ENCODE data around the gene PCBP2. TPM values are rescaled to one million over a fixed set of nuclear protein-coding genes. Genes with fewer than 3 reads are reported as not detected.

PCBP2 gene
- polyA plus RNA-seq, 1 of the 3 experiments (the other 2 are of a cell fraction): 368 TPM

- DNase-seq: no peak
- no peaks in the 10 kb centered on the region for H3F3A ChIP-seq (replicated peaks; ENCODE audit: insufficient read depth)
- H3K9me2 ChIP-seq: no peaks in the 10 kb centered on the region
- no peaks in the 10 kb centered on the region for H3K27me3 ChIP-seq (ENCODE audit: insufficient read depth)
- H3K4me2 ChIP-seq: no peak overlapping the region
- H3K36me3 ChIP-seq (replicated peaks in 1 of 2; ENCODE audit: control insufficient read depth in 1 of 2, insufficient read depth in 2 of 2, low read length in 1 of 2): peaks cover 64% of the 10 kb centered on the region in 2 experiments
- no peaks in the 10 kb centered on the region for H3K9me3 ChIP-seq
- no peak overlapping the region for H3K4me3 ChIP-seq (ENCODE audit: low read depth in 2 of 2, low read length in 1 of 2)
- WGBS (ENCODE audit: low lambda C conversion rate): 94% methylated on average over 12 of the region's 13 CpGs
- no peaks in the 10 kb centered on the region for H3K79me2 ChIP-seq (ENCODE audit: insufficient read depth)
- no peaks in the 10 kb centered on the region for H4K20me1 ChIP-seq (ENCODE audit: insufficient read depth)
- ChIA-PET CTCF (interaction anchor here (1.1 to 4.0 kb wide), 3 partner anchors 27 to 195 kb away, joined by 4 to 19 read pairs (median 6); partner anchors contain the start of gene AAAS), POLR2A (interaction anchor here (1.0 kb wide), 1 partner anchor 16 kb away, joined by 3 read pairs; the partner anchor contains the start of gene TARBP2)
- H3K9ac ChIP-seq: no peak overlapping the region
- H3K4me1 ChIP-seq (ENCODE audit: control insufficient read depth in 1 of 2, insufficient read depth in 2 of 2, low read depth in 1 of 2, low read length in 1 of 2): no peaks in the 10 kb centered on the region
- no peak overlapping the region for H2AFZ ChIP-seq (ENCODE audit: low read depth)
- TF ChIP-seq TEAD4 (IDR thresholded peaks at IDR 0.05; ENCODE audit: borderline replicate concordance, insufficient read depth) (no peak), MXI1 (IDR thresholded peaks at IDR 0.05; ENCODE audit: low read depth, low read length) (no peak), GATA2 (CRISPR knock-in tag; IDR thresholded peaks at IDR 0.05) (no peak), IRF3 (IDR thresholded peaks at IDR 0.05; ENCODE audit: low read depth, low read length) (no peak)
- no peak overlapping the region for H3K27ac ChIP-seq (ENCODE audit: low read depth in 2 of 2, low read length in 1 of 2)
Observed at GRCh38 chr12:53516758-53517455, 65.0 kb downstream of the PCBP2 start.

DNA sequence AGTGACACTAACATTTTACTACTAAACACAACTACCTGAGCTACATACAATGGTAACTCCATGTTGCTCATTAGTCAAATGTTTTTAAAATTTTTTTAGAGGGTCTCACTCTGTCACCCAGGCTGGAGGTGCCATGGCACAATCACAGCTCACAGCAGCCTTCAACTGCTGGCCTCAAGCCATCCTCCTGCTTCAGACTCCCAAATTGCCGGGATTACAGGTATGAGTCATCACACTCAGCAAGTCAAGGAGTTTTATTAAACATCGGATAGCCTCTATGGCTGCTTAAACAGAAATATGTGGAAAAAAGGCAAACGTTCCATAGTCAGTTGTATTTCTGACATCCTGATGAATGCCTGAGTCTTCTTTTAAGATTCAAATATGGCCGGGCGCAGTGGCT lies 66.5 kb downstream of the PCBP2 start:
- H3K9me3 ChIP-seq: no peaks in the 10 kb centered on the region
- H2AFZ ChIP-seq (ENCODE audit: low read depth): no peak overlapping the region
- H3K4me2 ChIP-seq: no peak overlapping the region
- H3K9ac ChIP-seq: no peak overlapping the region
- DNase-seq: no peak
- H3K27ac ChIP-seq (ENCODE audit: low read depth in 2 of 2, low read length in 1 of 2): no peak overlapping the region
- H3K36me3 ChIP-seq (replicated peaks in 1 of 2; ENCODE audit: control insufficient read depth in 1 of 2, insufficient read depth in 2 of 2, low read length in 1 of 2): peaks cover 58 to 74% of the 10 kb centered on the region in 2 experiments
- H3K9me2 ChIP-seq: no peaks in the 10 kb centered on the region
- ChIA-PET CTCF (interaction anchor here (0.9 to 4.0 kb wide), 5 partner anchors 9 to 228 kb away, joined by 3 to 19 read pairs (median 7); partner anchors contain the start of gene TARBP2), POLR2A (no interaction called here)
- H4K20me1 ChIP-seq (ENCODE audit: insufficient read depth): no peaks in the 10 kb centered on the region
- no peaks in the 10 kb centered on the region for H3K4me1 ChIP-seq (ENCODE audit: control insufficient read depth in 1 of 2, insufficient read depth in 2 of 2, low read depth in 1 of 2, low read length in 1 of 2)
- no peak overlapping the region for H3K4me3 ChIP-seq (ENCODE audit: low read depth in 2 of 2, low read length in 1 of 2)
- WGBS (ENCODE audit: low lambda C conversion rate): 76% methylated on average over 5 of the region's 5 CpGs
- no peaks in the 10 kb centered on the region for H3F3A ChIP-seq (replicated peaks; ENCODE audit: insufficient read depth)
- H3K27me3 ChIP-seq (ENCODE audit: insufficient read depth): no peaks in the 10 kb centered on the region
- H3K79me2 ChIP-seq (ENCODE audit: insufficient read depth): no peaks in the 10 kb centered on the region
- TF ChIP-seq ELF1 (IDR thresholded peaks at IDR 0.05): no peak
- no peak for TF ChIP-seq IRF3 (IDR thresholded peaks at IDR 0.05; ENCODE audit: low read depth, low read length)
- no peak for TF ChIP-seq TCF12 (IDR thresholded peaks at IDR 0.05)
- no peak for TF ChIP-seq SMC3 (IDR thresholded peaks at IDR 0.05; ENCODE audit: low read depth, low read length)
- TF ChIP-seq MAX (IDR thresholded peaks at IDR 0.05; ENCODE audit: low read depth): no peak
- no peak for TF ChIP-seq RFX5 (IDR thresholded peaks at IDR 0.05; ENCODE audit: low read length)
- TF ChIP-seq TAF1 (IDR thresholded peaks at IDR 0.05; ENCODE audit: borderline replicate concordance, low read depth, low read length): no peak
- no peak for TF ChIP-seq USF1 (IDR thresholded peaks at IDR 0.05; ENCODE audit: borderline replicate concordance, low read depth)
- TF ChIP-seq MEF2A (IDR thresholded peaks at IDR 0.05; ENCODE audit: borderline replicate concordance, low read depth): no peak
- no peak for TF ChIP-seq FOXM1 (IDR thresholded peaks at IDR 0.05; ENCODE audit: low read depth)
- TF ChIP-seq SIN3A (IDR thresholded peaks at IDR 0.05; ENCODE audit: borderline replicate concordance, low read depth, low read length): no peak
- no peak for TF ChIP-seq POLR2AphosphoS5 (IDR thresholded peaks at IDR 0.05; ENCODE audit: low read depth, low read length)
- no peak for TF ChIP-seq GABPA (IDR thresholded peaks at IDR 0.05; ENCODE audit: low read depth)
- no peak for TF ChIP-seq RAD21 (IDR thresholded peaks at IDR 0.05; ENCODE audit: low read length)
- no peak for TF ChIP-seq FOXJ3 (CRISPR knock-in tag; IDR thresholded peaks at IDR 0.05)
- no peak for TF ChIP-seq NRF1 (IDR thresholded peaks at IDR 0.05; ENCODE audit: low read depth, low read length)
- TF ChIP-seq USF2 (IDR thresholded peaks at IDR 0.05; ENCODE audit: borderline replicate concordance, low read depth, low read length): no peak
